Endothelial cell (in vitro differentiated cells): ENCODE measurements around the gene RSPO3. TPM values are rescaled to one million over a fixed set of nuclear protein-coding genes. Genes with fewer than 3 reads are reported as not detected.

Experiments used
- DNase-seq: peaks from one replicate; pipeline ENCODE4 v3.0.0; 2021; ENCODE audit warnings: low spot score
- H3K27ac Mint-ChIP-seq: one replicate; pipeline ENCODE4 v1.8.0; 2021; ENCODE audit warnings: mixed read lengths, inconsistent platforms; ENCODE audit not compliant: unreplicated experiment
- H3K27me3 Mint-ChIP-seq: one replicate; pipeline ENCODE4 v1.8.0; 2021; ENCODE audit warnings: mild to moderate bottlenecking, moderate library complexity, mixed read lengths, inconsistent platforms; ENCODE audit not compliant: unreplicated experiment
- H3K36me3 Mint-ChIP-seq: one replicate; pipeline ENCODE4 v1.8.0; 2021; ENCODE audit warnings: mild to moderate bottlenecking, low read depth, mixed read lengths, inconsistent platforms; ENCODE audit not compliant: unreplicated experiment
- H3K4me1 Mint-ChIP-seq: one replicate; pipeline ENCODE4 v1.8.0; 2021; ENCODE audit warnings: mild to moderate bottlenecking, mixed read lengths, inconsistent platforms; ENCODE audit not compliant: unreplicated experiment
- H3K4me3 Mint-ChIP-seq: one replicate; pipeline ENCODE4 v1.8.0; 2021; ENCODE audit warnings: mild to moderate bottlenecking, mixed read lengths, inconsistent platforms; ENCODE audit not compliant: unreplicated experiment
- H3K9me3 Mint-ChIP-seq: one replicate; pipeline ENCODE4 v1.8.0; 2021; ENCODE audit warnings: mixed read lengths, inconsistent platforms; ENCODE audit not compliant: unreplicated experiment
- total RNA-seq: library from RNA; stranded (reverse); fragmentation: NEBNext Ultra II Directional; extraction: Animal tissue kit (Norgen Biotek cat#: 25700); gene quantifications from one replicate; pipeline ENCODE4 v1.2.1, GENCODE V29; 2021; ENCODE audit not compliant: unreplicated experiment
- TF ChIP-seq, protein P1 (sequence below): fragments of 200-600 bp; sonication (generic); IDR thresholded peaks from one replicate; pipeline ENCODE4 v1.5.0; 2021; ENCODE audit warnings: antibody characterized with exemption; ENCODE audit not compliant: unreplicated experiment

The RSPO3 gene
- total RNA-seq, 1 donor from 2014 or later, result 0.59 TPM

GRCh38 chr6:127185437-127185995 lies 67.0 kb downstream of the RSPO3 start:
- H3K36me3 Mint-ChIP-seq, result no peaks in the 10 kb centered on the region
- H3K27ac Mint-ChIP-seq, result no peak overlapping the region
- H3K4me3 Mint-ChIP-seq, result no peak overlapping the region
- H3K27me3 Mint-ChIP-seq, result peaks cover 2% of the 10 kb centered on the region
- no peak for DNase-seq
- no peaks in the 10 kb centered on the region for H3K4me1 Mint-ChIP-seq
- no peaks in the 10 kb centered on the region for H3K9me3 Mint-ChIP-seq
- TF ChIP-seq, protein P1, sequence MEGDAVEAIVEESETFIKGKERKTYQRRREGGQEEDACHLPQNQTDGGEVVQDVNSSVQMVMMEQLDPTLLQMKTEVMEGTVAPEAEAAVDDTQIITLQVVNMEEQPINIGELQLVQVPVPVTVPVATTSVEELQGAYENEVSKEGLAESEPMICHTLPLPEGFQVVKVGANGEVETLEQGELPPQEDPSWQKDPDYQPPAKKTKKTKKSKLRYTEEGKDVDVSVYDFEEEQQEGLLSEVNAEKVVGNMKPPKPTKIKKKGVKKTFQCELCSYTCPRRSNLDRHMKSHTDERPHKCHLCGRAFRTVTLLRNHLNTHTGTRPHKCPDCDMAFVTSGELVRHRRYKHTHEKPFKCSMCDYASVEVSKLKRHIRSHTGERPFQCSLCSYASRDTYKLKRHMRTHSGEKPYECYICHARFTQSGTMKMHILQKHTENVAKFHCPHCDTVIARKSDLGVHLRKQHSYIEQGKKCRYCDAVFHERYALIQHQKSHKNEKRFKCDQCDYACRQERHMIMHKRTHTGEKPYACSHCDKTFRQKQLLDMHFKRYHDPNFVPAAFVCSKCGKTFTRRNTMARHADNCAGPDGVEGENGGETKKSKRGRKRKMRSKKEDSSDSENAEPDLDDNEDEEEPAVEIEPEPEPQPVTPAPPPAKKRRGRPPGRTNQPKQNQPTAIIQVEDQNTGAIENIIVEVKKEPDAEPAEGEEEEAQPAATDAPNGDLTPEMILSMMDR, result no peak

DNA sequence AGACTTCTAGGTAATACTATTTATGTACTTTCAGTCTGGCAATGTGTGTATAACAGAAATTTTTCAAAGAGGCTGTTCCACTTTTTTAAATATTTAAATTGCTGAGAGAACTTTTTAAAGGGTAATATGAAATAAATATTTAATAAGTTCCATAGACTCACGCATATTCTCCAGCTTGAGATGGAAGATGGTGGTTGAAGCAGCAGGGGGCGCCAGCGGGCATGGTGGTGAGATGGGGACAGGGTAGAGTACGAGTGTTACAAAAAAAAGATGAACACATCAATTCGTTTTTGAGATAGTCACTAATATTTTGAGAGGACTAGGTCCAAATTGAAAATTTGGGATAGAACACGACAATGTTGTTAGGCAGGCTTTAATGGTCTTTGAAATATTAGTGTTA lies 68.4 kb downstream of the RSPO3 start:
- peak; percentile 67 for DNase-seq
- Mint-ChIP-seq H3K4me3 (no peak overlapping the region), H3K36me3 (no peaks in the 10 kb centered on the region), H3K9me3 (no peaks in the 10 kb centered on the region), H3K27me3 (peaks cover 2% of the 10 kb centered on the region), H3K4me1 (no peaks in the 10 kb centered on the region), H3K27ac (no peak overlapping the region)
- TF ChIP-seq, protein P1, result peak; percentile 76

DNA sequence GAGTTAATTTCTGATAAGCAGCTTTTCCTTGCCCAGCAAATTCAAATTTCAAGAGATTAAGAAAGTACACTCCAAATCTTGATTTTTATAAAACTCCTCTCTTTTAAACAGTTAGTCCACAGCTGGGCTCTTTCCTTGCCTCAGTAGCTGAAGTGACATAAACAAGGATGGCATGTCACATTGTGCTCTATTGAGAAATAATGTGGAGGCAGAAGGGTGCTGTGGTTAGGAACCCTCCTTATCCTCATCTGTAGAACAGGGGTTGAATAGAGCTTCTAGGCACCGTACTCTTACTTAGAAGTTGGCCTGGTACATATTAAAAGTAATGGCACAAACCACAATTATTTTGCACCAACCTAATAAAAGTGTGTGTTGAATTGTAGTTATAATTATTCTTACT lies 70.3 kb downstream of the RSPO3 start:
- H3K4me1 Mint-ChIP-seq, result peaks cover 4% of the 10 kb centered on the region
- no peak overlapping the region for H3K27ac Mint-ChIP-seq

GRCh38 chr6:127190552-127190951 lies 72.1 kb downstream of the RSPO3 start:
- Mint-ChIP-seq H3K4me1 (peaks cover 4% of the 10 kb centered on the region), H3K36me3 (no peaks in the 10 kb centered on the region), H3K9me3 (no peaks in the 10 kb centered on the region), H3K27me3 (no peaks in the 10 kb centered on the region), H3K27ac (no peak overlapping the region), H3K4me3 (no peak overlapping the region)
- TF ChIP-seq, protein P1, result peak; percentile 39
- DNase-seq, result no peak

More for the DNA sequence above, 70.3 kb downstream of the RSPO3 start:
- Mint-ChIP-seq H3K9me3 (no peaks in the 10 kb centered on the region), H3K4me3 (no peak overlapping the region), H3K36me3 (no peaks in the 10 kb centered on the region), H3K27me3 (peaks cover 2% of the 10 kb centered on the region)
- TF ChIP-seq, protein P1, result no peak
- no peak for DNase-seq

GRCh38 chr6:127191716-127192115 lies 73.2 kb downstream of the RSPO3 start:
- TF ChIP-seq, protein P1, result no peak
- peaks cover 4% of the 10 kb centered on the region for H3K4me1 Mint-ChIP-seq
- H3K27me3 Mint-ChIP-seq, result no peaks in the 10 kb centered on the region
- H3K27ac Mint-ChIP-seq, result no peak overlapping the region
- no peaks in the 10 kb centered on the region for H3K9me3 Mint-ChIP-seq
- H3K36me3 Mint-ChIP-seq, result no peaks in the 10 kb centered on the region
- no peak for DNase-seq
- no peak overlapping the region for H3K4me3 Mint-ChIP-seq
